Measurements from ENCODE around the gene EPB41L4A.

EPB41L4A gene

DNA sequence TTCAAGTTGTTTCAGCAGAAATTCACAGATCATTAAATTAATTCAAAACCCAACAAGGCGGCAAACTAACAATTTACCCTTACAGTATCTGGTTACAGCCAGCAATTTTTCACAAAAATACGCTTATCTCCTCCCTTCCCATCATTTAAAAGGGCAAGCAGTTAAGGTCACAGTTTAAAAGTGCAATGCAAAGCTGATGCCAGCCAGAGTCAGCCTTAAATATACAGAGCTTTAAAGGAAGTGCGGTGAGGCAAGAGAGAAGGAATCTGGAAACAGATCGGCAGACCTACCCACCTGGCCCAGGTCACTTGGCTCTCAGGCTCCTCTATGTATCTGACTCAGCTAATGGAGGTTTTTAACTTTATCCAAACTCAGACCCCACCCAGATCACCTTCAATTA, 31.0 kb downstream of the EPB41L4A start (continued):
- TF ChIP-seq ZNF549 (tag by site-specific recombination; IDR thresholded peaks at IDR 0.05) = no peak
- TF ChIP-seq ZNF544 (tag by site-specific recombination; IDR thresholded peaks at IDR 0.05) = no peak
- TF ChIP-seq ZNF391 (tag by site-specific recombination; IDR thresholded peaks at IDR 0.05; ENCODE audit: borderline replicate concordance, low read depth) = no peak
- no peak for TF ChIP-seq ZNF350 (tag by site-specific recombination; IDR thresholded peaks at IDR 0.05)
- no peak for TF ChIP-seq YY1 (tag by site-specific recombination; IDR thresholded peaks at IDR 0.05)
- TF ChIP-seq SP2 (tag by site-specific recombination; IDR thresholded peaks at IDR 0.05) = no peak
- no peak for TF ChIP-seq ZNF426 (tag by site-specific recombination; IDR thresholded peaks at IDR 0.05)
- no peak for TF ChIP-seq KLF16 (tag by site-specific recombination; IDR thresholded peaks at IDR 0.05)
- TF ChIP-seq, protein P1, sequence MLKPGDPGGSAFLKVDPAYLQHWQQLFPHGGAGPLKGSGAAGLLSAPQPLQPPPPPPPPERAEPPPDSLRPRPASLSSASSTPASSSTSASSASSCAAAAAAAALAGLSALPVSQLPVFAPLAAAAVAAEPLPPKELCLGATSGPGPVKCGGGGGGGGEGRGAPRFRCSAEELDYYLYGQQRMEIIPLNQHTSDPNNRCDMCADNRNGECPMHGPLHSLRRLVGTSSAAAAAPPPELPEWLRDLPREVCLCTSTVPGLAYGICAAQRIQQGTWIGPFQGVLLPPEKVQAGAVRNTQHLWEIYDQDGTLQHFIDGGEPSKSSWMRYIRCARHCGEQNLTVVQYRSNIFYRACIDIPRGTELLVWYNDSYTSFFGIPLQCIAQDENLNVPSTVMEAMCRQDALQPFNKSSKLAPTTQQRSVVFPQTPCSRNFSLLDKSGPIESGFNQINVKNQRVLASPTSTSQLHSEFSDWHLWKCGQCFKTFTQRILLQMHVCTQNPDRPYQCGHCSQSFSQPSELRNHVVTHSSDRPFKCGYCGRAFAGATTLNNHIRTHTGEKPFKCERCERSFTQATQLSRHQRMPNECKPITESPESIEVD (tag by site-specific recombination; IDR thresholded peaks at IDR 0.05) = peak; percentile 91
- no peak for TF ChIP-seq ZNF837 (tag by site-specific recombination; IDR thresholded peaks at IDR 0.05)
- no peak for TF ChIP-seq RBAK (tag by site-specific recombination; IDR thresholded peaks at IDR 0.05)
- TF ChIP-seq ZBTB17 (tag by site-specific recombination; IDR thresholded peaks at IDR 0.05) = peak; percentile 31; the same call in 1 of the 2 replicates
- no peak for TF ChIP-seq ZNF335 (tag by site-specific recombination; conservative IDR thresholded peaks at IDR 0.05)
- no peak for TF ChIP-seq ZNF133 (tag by site-specific recombination; IDR thresholded peaks at IDR 0.05)
- TF ChIP-seq, protein P2, sequence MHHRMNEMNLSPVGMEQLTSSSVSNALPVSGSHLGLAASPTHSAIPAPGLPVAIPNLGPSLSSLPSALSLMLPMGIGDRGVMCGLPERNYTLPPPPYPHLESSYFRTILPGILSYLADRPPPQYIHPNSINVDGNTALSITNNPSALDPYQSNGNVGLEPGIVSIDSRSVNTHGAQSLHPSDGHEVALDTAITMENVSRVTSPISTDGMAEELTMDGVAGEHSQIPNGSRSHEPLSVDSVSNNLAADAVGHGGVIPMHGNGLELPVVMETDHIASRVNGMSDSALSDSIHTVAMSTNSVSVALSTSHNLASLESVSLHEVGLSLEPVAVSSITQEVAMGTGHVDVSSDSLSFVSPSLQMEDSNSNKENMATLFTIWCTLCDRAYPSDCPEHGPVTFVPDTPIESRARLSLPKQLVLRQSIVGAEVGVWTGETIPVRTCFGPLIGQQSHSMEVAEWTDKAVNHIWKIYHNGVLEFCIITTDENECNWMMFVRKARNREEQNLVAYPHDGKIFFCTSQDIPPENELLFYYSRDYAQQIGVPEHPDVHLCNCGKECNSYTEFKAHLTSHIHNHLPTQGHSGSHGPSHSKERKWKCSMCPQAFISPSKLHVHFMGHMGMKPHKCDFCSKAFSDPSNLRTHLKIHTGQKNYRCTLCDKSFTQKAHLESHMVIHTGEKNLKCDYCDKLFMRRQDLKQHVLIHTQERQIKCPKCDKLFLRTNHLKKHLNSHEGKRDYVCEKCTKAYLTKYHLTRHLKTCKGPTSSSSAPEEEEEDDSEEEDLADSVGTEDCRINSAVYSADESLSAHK (tag by site-specific recombination; IDR thresholded peaks at IDR 0.05) = no peak
- TF ChIP-seq, protein P3, sequence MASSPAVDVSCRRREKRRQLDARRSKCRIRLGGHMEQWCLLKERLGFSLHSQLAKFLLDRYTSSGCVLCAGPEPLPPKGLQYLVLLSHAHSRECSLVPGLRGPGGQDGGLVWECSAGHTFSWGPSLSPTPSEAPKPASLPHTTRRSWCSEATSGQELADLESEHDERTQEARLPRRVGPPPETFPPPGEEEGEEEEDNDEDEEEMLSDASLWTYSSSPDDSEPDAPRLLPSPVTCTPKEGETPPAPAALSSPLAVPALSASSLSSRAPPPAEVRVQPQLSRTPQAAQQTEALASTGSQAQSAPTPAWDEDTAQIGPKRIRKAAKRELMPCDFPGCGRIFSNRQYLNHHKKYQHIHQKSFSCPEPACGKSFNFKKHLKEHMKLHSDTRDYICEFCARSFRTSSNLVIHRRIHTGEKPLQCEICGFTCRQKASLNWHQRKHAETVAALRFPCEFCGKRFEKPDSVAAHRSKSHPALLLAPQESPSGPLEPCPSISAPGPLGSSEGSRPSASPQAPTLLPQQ (tag by site-specific recombination; IDR thresholded peaks at IDR 0.05) = peak; percentile 92
- TF ChIP-seq GLIS1 (tag by site-specific recombination; IDR thresholded peaks at IDR 0.05) = no peak
- TF ChIP-seq, protein P4, sequence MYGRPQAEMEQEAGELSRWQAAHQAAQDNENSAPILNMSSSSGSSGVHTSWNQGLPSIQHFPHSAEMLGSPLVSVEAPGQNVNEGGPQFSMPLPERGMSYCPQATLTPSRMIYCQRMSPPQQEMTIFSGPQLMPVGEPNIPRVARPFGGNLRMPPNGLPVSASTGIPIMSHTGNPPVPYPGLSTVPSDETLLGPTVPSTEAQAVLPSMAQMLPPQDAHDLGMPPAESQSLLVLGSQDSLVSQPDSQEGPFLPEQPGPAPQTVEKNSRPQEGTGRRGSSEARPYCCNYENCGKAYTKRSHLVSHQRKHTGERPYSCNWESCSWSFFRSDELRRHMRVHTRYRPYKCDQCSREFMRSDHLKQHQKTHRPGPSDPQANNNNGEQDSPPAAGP (tag by site-specific recombination; IDR thresholded peaks at IDR 0.05) = 0 out of 2 replicates have a peak, but pooled peaks have one; percentile 20
- no peak for TF ChIP-seq ZNF404 (tag by site-specific recombination; IDR thresholded peaks at IDR 0.05)
- TF ChIP-seq ZSCAN16 (tag by site-specific recombination; IDR thresholded peaks at IDR 0.05) = no peak
- TF ChIP-seq, protein P5, sequence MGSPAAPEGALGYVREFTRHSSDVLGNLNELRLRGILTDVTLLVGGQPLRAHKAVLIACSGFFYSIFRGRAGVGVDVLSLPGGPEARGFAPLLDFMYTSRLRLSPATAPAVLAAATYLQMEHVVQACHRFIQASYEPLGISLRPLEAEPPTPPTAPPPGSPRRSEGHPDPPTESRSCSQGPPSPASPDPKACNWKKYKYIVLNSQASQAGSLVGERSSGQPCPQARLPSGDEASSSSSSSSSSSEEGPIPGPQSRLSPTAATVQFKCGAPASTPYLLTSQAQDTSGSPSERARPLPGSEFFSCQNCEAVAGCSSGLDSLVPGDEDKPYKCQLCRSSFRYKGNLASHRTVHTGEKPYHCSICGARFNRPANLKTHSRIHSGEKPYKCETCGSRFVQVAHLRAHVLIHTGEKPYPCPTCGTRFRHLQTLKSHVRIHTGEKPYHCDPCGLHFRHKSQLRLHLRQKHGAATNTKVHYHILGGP (tag by site-specific recombination; IDR thresholded peaks at IDR 0.05) = no peak
- TF ChIP-seq ZNF302 (tag by site-specific recombination; IDR thresholded peaks at IDR 0.05; ENCODE audit: low read depth) = no peak
- TF ChIP-seq ZNF174 (tag by site-specific recombination; IDR thresholded peaks at IDR 0.05) = no peak
- no peak for TF ChIP-seq ZNF621 (tag by site-specific recombination; IDR thresholded peaks at IDR 0.05)
- TF ChIP-seq ZNF114 (tag by site-specific recombination; IDR thresholded peaks at IDR 0.05) = no peak
- TF ChIP-seq ZFP69B (tag by site-specific recombination; IDR thresholded peaks at IDR 0.05) = peak; percentile 86
- TF ChIP-seq FEZF1 (tag by site-specific recombination; IDR thresholded peaks at IDR 0.05) = peak; percentile 86
- no peak for TF ChIP-seq ZXDB (tag by site-specific recombination; IDR thresholded peaks at IDR 0.05)
- TF ChIP-seq ZNF416 (tag by site-specific recombination; IDR thresholded peaks at IDR 0.05) = no peak
- no peak for TF ChIP-seq ZSCAN30 (tag by site-specific recombination; IDR thresholded peaks at IDR 0.05)
- TF ChIP-seq TRIM28 (IDR thresholded peaks at IDR 0.05; ENCODE audit: borderline replicate concordance, low read length) = no peak
- TF ChIP-seq ZNF701 (tag by site-specific recombination; IDR thresholded peaks at IDR 0.05) = no peak
- no peak for TF ChIP-seq ZNF658 (tag by site-specific recombination; IDR thresholded peaks at IDR 0.05)
- TF ChIP-seq, protein P6, sequence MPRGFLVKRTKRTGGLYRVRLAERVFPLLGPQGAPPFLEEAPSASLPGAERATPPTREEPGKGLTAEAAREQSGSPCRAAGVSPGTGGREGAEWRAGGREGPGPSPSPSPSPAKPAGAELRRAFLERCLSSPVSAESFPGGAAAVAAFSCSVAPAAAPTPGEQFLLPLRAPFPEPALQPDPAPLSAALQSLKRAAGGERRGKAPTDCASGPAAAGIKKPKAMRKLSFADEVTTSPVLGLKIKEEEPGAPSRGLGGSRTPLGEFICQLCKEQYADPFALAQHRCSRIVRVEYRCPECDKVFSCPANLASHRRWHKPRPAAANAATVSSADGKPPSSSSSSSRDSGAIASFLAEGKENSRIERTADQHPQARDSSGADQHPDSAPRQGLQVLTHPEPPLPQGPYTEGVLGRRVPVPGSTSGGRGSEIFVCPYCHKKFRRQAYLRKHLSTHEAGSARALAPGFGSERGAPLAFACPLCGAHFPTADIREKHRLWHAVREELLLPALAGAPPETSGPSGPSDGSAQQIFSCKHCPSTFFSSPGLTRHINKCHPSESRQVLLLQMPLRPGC (tag by site-specific recombination; IDR thresholded peaks at IDR 0.05) = no peak

Measured in HEK293 (cell line).